K562 (cell line): ENCODE data around the gene TMEM225B. TPM values are rescaled to one million over a fixed set of nuclear protein-coding genes. Genes with fewer than 3 reads are reported as not detected.

Experiments used
- ATAC-seq: fragments of 200-7000 bp; cut with Tn5 transposase; 3 replicates; pipeline ENCODE4 v1.9.1; 2020; ENCODE audit warnings: moderate library complexity
- BruUV-seq: library from RNA; stranded (reverse); fragments of 400-500 nt; replicated peaks from 2 replicates; lab custom pipeline; 2021; lab: Mats Ljungman, UMichigan
- CTCF ChIA-PET: fragments of 300-600 bp; formaldehyde crosslinking; extraction: SDS; loops from one replicate; lab custom pipeline; 2021; ENCODE audit warnings: low intra/inter-chr PET ratio; lab: Yijun Ruan, JAX
- POLR2A ChIA-PET: fragments of 300-600, 350-650 bp; sonication (Branson Sonifier 250); formaldehyde crosslinking; extraction: SDS; loops from one replicate; lab custom pipeline; 2021; ENCODE audit warnings: antibody characterized with exemption, inconsistent platforms; lab: Yijun Ruan, JAX
- DNase-seq, 4 experiments: peaks; one replicate each; pipeline versions ENCODE4 v3.0.0 to v3.0.0-alpha.2; 2011 to 2018; ENCODE audit warnings: low spot score in 3 of 4, mixed read lengths in 3 of 4; ENCODE audit errors: extremely low read depth in 1 of 4
- FAIRE-seq: peaks from 2 replicates; lab custom pipeline; 2011; peaks lifted over from hg19 to GRCh38; lab: Jason Lieb, UNC
- H2AFZ ChIP-seq: 2 replicates; pipeline ENCODE4 v1.6.0; 2011; ENCODE audit warnings: low read depth, low read length, control low read depth, inconsistent platforms
- H3K27ac ChIP-seq: fragments of 200-600 bp; 3 replicates; pipeline ENCODE4 v1.8.0; 2011; ENCODE audit warnings: low read depth, mild to moderate bottlenecking, control low read depth, inconsistent platforms, low read length, moderate library complexity, mixed read lengths; ENCODE audit errors: extremely low read depth
- H3K27me3 ChIP-seq, 2 experiments: fragments of 300-600 bp in 1 of 2; 2 replicates in 1 of 2; 3 replicates in 1 of 2; pipeline versions ENCODE4 v1.6.0 to v1.8.0; 2011; ENCODE audit warnings: inconsistent platforms in 2 of 2, low read length in 2 of 2, mild to moderate bottlenecking in 1 of 2, mixed read lengths in 1 of 2, moderate library complexity in 1 of 2; ENCODE audit not compliant: control insufficient read depth in 2 of 2, insufficient read depth in 2 of 2
- H3K36me3 ChIP-seq: fragments of 300-600 bp; 3 replicates; pipeline ENCODE4 v1.8.0; 2011; ENCODE audit warnings: mild to moderate bottlenecking, low read length, inconsistent platforms; ENCODE audit not compliant: control insufficient read depth, insufficient read depth
- H3K4me1 ChIP-seq, 2 experiments: fragments of 200-600 bp in 1 of 2; replicated peaks in 1 of 2; 2 replicates in 1 of 2; 3 replicates in 1 of 2; pipeline versions ENCODE4 v1.5.1 to v1.8.0; 2011; ENCODE audit warnings: inconsistent platforms in 2 of 2, low read length in 2 of 2, mild to moderate bottlenecking in 1 of 2, mixed read lengths in 1 of 2, moderate library complexity in 1 of 2; ENCODE audit not compliant: control insufficient read depth in 2 of 2, insufficient read depth in 2 of 2
- H3K4me2 ChIP-seq: 2 replicates; pipeline ENCODE4 v1.6.1; 2011; ENCODE audit warnings: low read length, control low read depth, inconsistent platforms, mixed read lengths; ENCODE audit not compliant: insufficient read depth
- H3K4me3 ChIP-seq: fragments of 200-600 bp; sonication (generic), shearing (Covaris generic); 2 replicates; pipeline ENCODE4 v1.5.1; 2016; ENCODE audit warnings: control low read depth, inconsistent platforms
- H3K79me2 ChIP-seq: fragments of 200-600 bp; 3 replicates; pipeline ENCODE4 v1.8.0; 2011; ENCODE audit warnings: low read length, inconsistent platforms; ENCODE audit not compliant: control insufficient read depth, insufficient read depth
- H3K9ac ChIP-seq, 2 experiments: 2 replicates each; pipeline versions ENCODE4 v1.6.0 to v1.6.1; 2011; ENCODE audit warnings: low read depth in 2 of 2, low read length in 2 of 2, control low read depth in 1 of 2, inconsistent platforms in 1 of 2, mild to moderate bottlenecking in 1 of 2, mixed read lengths in 1 of 2; ENCODE audit not compliant: insufficient read depth in 1 of 2
- H3K9me1 ChIP-seq: one replicate; pipeline ENCODE4 v1.6.0; 2011; ENCODE audit warnings: inconsistent platforms, mild to moderate bottlenecking, low read length, moderate library complexity; ENCODE audit not compliant: control insufficient read depth, insufficient read depth
- H3K9me3 ChIP-seq: replicated peaks from 2 replicates; pipeline ENCODE4 v1.5.1; 2011; ENCODE audit warnings: low read depth, low read length, inconsistent platforms; ENCODE audit not compliant: control insufficient read depth, insufficient read depth
- H4K20me1 ChIP-seq: replicated peaks from 2 replicates; pipeline ENCODE4 v1.6.1; 2011; ENCODE audit warnings: low read length, inconsistent platforms, mixed read lengths; ENCODE audit not compliant: control insufficient read depth, insufficient read depth
- CTBP1 ChIP-seq: fragments of 450-650 bp; IDR thresholded peaks from 2 replicates; pipeline ENCODE4 v1.6.1; 2016; ENCODE audit warnings: borderline replicate concordance
- FOXK1 ChIP-seq: sonication (generic); formaldehyde crosslinking; IDR thresholded peaks from 2 replicates; pipeline ENCODE4 v1.8.0; 2022; ENCODE audit warnings: missing genetic modification reagents, mild to moderate bottlenecking, borderline replicate concordance
- KAT7 ChIP-seq: sonication (generic); formaldehyde crosslinking; IDR thresholded peaks from 2 replicates; pipeline ENCODE4 v1.8.0; 2022; ENCODE audit warnings: missing genetic modification reagents, mild to moderate bottlenecking, borderline replicate concordance
- LARP7 ChIP-seq: fragments of 450-650 bp; IDR thresholded peaks from 2 replicates; pipeline ENCODE4 v1.6.1; 2016
- NCOA2 ChIP-seq, 2 experiments: fragments of 450-650 bp; IDR thresholded peaks; 2 replicates each; pipeline ENCODE4 v1.6.1; 2018; ENCODE audit warnings: mild to moderate bottlenecking in 2 of 2, moderate library complexity in 1 of 2; ENCODE audit not compliant: partially characterized antibody in 2 of 2
- NR2C2 ChIP-seq, 2 experiments: fragments of 200-800 bp in 1 of 2; sonication (Bioruptor generic) in 1 of 2; sonication (generic) in 1 of 2; formaldehyde crosslinking in 1 of 2; IDR thresholded peaks; 2 replicates each; pipeline versions ENCODE4 v1.6.1 to v1.8.0; 2016 to 2022; ENCODE audit warnings: mild to moderate bottlenecking in 1 of 2, missing compliant biosample characterization in 1 of 2, missing genetic modification characterization in 1 of 2, missing genetic modification reagents in 1 of 2
- POLR2AphosphoS5 ChIP-seq: IDR thresholded peaks from 2 replicates; pipeline ENCODE4 v1.6.1; 2011; ENCODE audit warnings: mild to moderate bottlenecking, low read depth, low read length, moderate library complexity; ENCODE audit not compliant: control insufficient read depth, insufficient read depth
- WGBS: fragments of 100-300 bp; shearing (Covaris generic); methylation state at CpG from one replicate; pipeline ENCODE4 v1.1.6; 2016; ENCODE audit warnings: low coverage, mixed read lengths; ENCODE audit not compliant: insufficient coverage; ENCODE audit errors: missing lambda C conversion rate; 5-methylcytosine and 5-hydroxymethylcytosine counted together
- in situ Hi-C: fragments of 300-500 bp; cut with MboI; formaldehyde crosslinking; loops from 4 replicates; pipeline ENCODE4 v1.15.0; 2018; ENCODE audit warnings: inconsistent platforms, mixed read lengths
- intact Hi-C: fragments of 100-400 bp; cut with micrococcal nuclease; formaldehyde crosslinking; loops from 2 replicates; pipeline ENCODE4 v1.14.2; 2022
- polyA plus RNA-seq, 8 experiments: library from polyadenylated mRNA; depleted of rRNA in 4 of 8; stranded (reverse) in 5 of 8; unstranded in 3 of 8; fragments of >200 nt; fragmentation: Nextera tagmentation in 2 of 8; fragmentation: Illumina TruSeq in 1 of 8; extraction: Ambion mirVana in 2 of 8; extraction: Trizol in 1 of 8; gene quantifications; 2 replicates each; pipeline versions ENCODE4 v1.2.1 to v1.2.3, GENCODE V29; 2011 to 2014; ENCODE audit warnings: inconsistent platforms in 1 of 8, missing spikeins in 1 of 8
- total RNA-seq, 7 experiments: library from RNA; depleted of rRNA in 6 of 7; stranded (reverse); fragments of >200 nt in 6 of 7; fragmentation: Illumina TruSeq in 2 of 7; extraction: Trizol in 2 of 7; gene quantifications; 2 replicates each; pipeline versions ENCODE4 v1.2.1 to v1.2.3, GENCODE V29; 2011 to 2021; ENCODE audit warnings: low replicate concordance in 1 of 7
- TF ChIP-seq, protein P1 (sequence below): sonication (generic); formaldehyde crosslinking; IDR thresholded peaks from 2 replicates; pipeline ENCODE4 v1.8.0; 2022; ENCODE audit warnings: mild to moderate bottlenecking, missing genetic modification reagents
- TF ChIP-seq, protein P2 (sequence below), 2 experiments: fragments of 450-650 bp in 1 of 2; sonication (generic) in 1 of 2; formaldehyde crosslinking in 1 of 2; IDR thresholded peaks in 1 of 2; conservative IDR thresholded peaks in 1 of 2; 2 replicates each; pipeline versions ENCODE4 v1.6.1 to v1.8.1; 2016 to 2023; ENCODE audit warnings: mild to moderate bottlenecking in 2 of 2, moderate library complexity in 2 of 2, inconsistent platforms in 1 of 2, missing genetic modification reagents in 1 of 2

TMEM225B gene
- total and polyA plus RNA-seq, 9 of the 15 experiments (the other 6 are each of a cell fraction or from before 2014, with no cell fraction given): 0.08 to 0.73 (median 0.56) TPM

DNA sequence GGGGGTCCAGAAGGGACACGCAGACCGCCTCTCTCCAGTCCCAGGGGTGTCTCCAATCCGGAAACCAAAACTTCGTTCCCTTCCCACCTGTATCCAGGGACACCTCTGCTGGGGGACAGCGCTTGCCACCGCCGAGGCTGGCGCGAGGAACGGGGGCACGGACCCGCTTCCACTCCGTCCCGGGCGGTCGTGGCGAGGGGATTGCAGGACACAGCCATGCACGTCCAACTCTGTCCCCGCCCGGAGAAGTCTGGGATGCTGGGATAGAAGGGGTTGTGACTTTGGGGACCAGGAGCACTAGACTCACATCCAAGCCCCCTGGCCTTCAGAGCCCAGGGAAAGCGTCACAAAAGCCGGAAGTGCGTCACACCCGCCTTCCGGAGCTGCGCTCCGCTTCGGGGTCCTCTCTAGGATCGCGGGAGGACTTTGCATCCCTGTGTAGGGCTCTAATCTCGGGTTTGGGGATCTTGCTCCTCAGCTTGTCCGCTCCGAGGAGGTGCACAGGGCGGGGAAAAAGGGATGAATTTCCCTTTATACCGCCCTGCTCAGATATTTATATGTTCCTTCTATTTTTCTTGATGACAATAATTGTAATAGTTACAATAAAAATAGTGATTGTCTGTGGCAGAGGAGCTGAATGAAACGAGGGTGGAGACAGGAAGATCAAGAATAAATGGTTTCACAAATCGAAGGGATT, 46.2 kb upstream of the TMEM225B start, which contains the start of gene FAM200A (continued):
- TF ChIP-seq, protein P1, sequence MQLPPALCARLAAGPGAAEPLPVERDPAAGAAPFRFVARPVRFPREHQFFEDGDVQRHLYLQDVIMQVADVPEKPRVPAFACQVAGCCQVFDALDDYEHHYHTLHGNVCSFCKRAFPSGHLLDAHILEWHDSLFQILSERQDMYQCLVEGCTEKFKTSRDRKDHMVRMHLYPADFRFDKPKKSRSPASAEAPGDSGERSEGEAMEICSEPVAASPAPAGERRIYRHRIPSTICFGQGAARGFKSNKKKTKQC: peak; percentile 86
- TF ChIP-seq KAT7: no peak
- TF ChIP-seq NR2C2 (CRISPR knock-in tag; IDR thresholded peaks at IDR 0.05): 0 out of 2 replicates have a peak, but pooled peaks have one; percentile 38
- no peak; the same call in 1 of the 2 replicates for TF ChIP-seq NR2C2 (tag; IDR thresholded peaks at IDR 0.05)
- TF ChIP-seq NCOA2 (IDR thresholded peaks at IDR 0.05; ENCODE audit: partially characterized antibody in 2 of 2): no peak
- TF ChIP-seq POLR2AphosphoS5: peak; percentile 90

DNA sequence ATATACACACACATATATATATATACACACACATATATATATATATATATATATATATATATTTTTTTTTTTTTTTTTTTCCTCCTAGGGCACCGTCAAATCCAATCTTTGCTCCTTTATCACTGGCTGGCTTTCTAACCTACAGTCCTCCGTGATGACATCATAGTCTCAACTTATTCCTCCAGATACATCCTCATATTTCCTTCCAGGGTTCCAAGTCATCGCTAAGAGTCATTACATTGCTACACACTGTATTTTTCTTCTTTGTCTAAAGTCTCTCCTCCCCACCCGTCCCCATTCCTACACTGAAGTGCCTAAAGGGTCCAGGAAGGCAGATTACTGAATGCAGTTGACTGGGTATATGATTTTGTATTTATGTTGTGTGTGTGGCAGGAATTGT, 45.0 kb upstream of the TMEM225B start:
- WGBS: 83% methylated on average over 4 of the region's 4 CpGs
- in situ Hi-C loops (no loop called here), intact Hi-C loops (loop anchor here (5.0 to 10.0 kb wide), 2 partner anchors 46 to 78 kb away; partner anchors contain the start of gene ZNF789)
- Histone ChIP-seq H3K4me1 (peaks cover 7 to 14% of the 10 kb centered on the region in 2 experiments; a peak in 4 of 5 replicates), H3K36me3 (peaks cover 42% of the 10 kb centered on the region), H3K9me3 (no peaks in the 10 kb centered on the region), H3K4me2 (no peak overlapping the region), H3K9me1 (no peaks in the 10 kb centered on the region), H3K27ac (no peak overlapping the region), H2AFZ (no peak overlapping the region), H3K79me2 (peaks cover 32% of the 10 kb centered on the region), H3K27me3 (no peaks in the 10 kb centered on the region), H4K20me1 (no peaks in the 10 kb centered on the region), H3K4me3 (no peak overlapping the region), H3K9ac (no peak overlapping the region)
- ChIA-PET POLR2A (interaction anchor here (1.2 kb wide), 1 partner anchor 19 kb away, joined by 3 read pairs; no protein-coding TSS in a partner anchor), CTCF (interaction anchor here (0.9 kb wide), 1 partner anchor 53 kb away, joined by 3 read pairs; the partner anchor contains the start of gene ZNF394)
- DNase-seq (no peak), ATAC-seq (no peak), FAIRE-seq (no peak)
- TF ChIP-seq FOXK1 (CRISPR knock-in tag) (no peak), LARP7 (no peak), CTBP1 (no peak)
- TF ChIP-seq, protein P2, sequence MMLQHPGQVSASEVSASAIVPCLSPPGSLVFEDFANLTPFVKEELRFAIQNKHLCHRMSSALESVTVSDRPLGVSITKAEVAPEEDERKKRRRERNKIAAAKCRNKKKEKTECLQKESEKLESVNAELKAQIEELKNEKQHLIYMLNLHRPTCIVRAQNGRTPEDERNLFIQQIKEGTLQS (IDR thresholded peaks at IDR 0.05): peak; percentile 49
- TF ChIP-seq, protein P2 (CRISPR knock-in tag; conservative IDR thresholded peaks at IDR 0.05): no peak
- no TSS peak for BruUV-seq
